PC-3 (cell line): Measurements from ENCODE around the gene SAT2.

ENCODE experiments used
- CTCF ChIP-seq: fragments of 300-600 bp; sonication (generic); conservative IDR thresholded peaks from 2 replicates; pipeline ENCODE4 v1.5.1; 2017; ENCODE audit warnings: antibody characterized with exemption, low read depth, mild to moderate bottlenecking, low read length
- EZH2 ChIP-seq: fragments of 300-600 bp; sonication (generic); IDR thresholded peaks from one replicate; pipeline ENCODE4 v1.6.1; 2017; ENCODE audit warnings: antibody characterized with exemption, mild to moderate bottlenecking, low read length; ENCODE audit not compliant: unreplicated experiment
- EZH2phosphoT487 ChIP-seq: fragments of 300-600 bp; sonication (generic); IDR thresholded peaks from 2 replicates; pipeline ENCODE4 v1.6.1; 2018; ENCODE audit warnings: mild to moderate bottlenecking, antibody characterized with exemption, low read length, borderline replicate concordance

DNA sequence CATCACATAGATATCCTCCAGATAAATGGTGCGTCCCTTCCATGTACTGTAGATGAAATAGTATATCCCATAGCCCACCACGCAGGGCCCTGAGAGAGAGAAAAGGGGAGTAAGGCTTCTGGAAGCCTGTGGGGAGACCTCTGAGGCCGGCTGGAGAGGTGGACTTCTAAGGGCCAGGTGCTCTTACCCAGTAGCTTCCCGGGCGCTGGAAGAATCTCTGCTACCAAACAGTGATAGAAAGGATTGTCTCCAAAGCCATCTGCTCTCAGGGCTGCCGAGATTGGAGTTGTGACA lies 718 bp downstream of the SAT2 start:
- no peak for TF ChIP-seq CTCF
- no peak for TF ChIP-seq EZH2
- TF ChIP-seq EZH2phosphoT487 = no peak
